GM23248 (cell line): Measurements from ENCODE around the gene APP. TPM values are rescaled to one million over a fixed set of nuclear protein-coding genes. Genes with fewer than 3 reads are reported as not detected.

Experiments used
- DNase-seq: peaks from one replicate; pipeline ENCODE4 v3.0.0-alpha.2; 2015
- H2AFZ ChIP-seq: fragments of 200-600 bp; sonication (generic); 2 replicates; pipeline ENCODE4 v1.6.1; 2016; ENCODE audit warnings: antibody characterized with exemption
- H3F3A ChIP-seq: fragments of 200-600 bp; sonication (generic); 2 replicates; pipeline ENCODE4 v1.6.1; 2016; ENCODE audit warnings: mild to moderate bottlenecking, antibody characterized with exemption, mixed run types; ENCODE audit not compliant: insufficient read depth
- H3K27ac ChIP-seq: fragments of 200-600 bp; sonication (generic); 2 replicates; pipeline ENCODE4 v1.5.1; 2016; ENCODE audit warnings: mild to moderate bottlenecking
- H3K27me3 ChIP-seq: fragments of 200-600 bp; sonication (generic); replicated peaks from 2 replicates; pipeline ENCODE4 v1.6.1; 2016; ENCODE audit warnings: mild to moderate bottlenecking; ENCODE audit not compliant: insufficient read depth
- H3K36me3 ChIP-seq: fragments of 200-600 bp; sonication (generic); 2 replicates; pipeline ENCODE4 v1.6.1; 2016; ENCODE audit warnings: low read depth, mild to moderate bottlenecking
- H3K4me1 ChIP-seq: fragments of 200-600 bp; sonication (generic); 2 replicates; pipeline ENCODE4 v1.6.1; 2016; ENCODE audit warnings: mild to moderate bottlenecking; ENCODE audit not compliant: insufficient read depth
- H3K4me2 ChIP-seq: fragments of 200-600 bp; sonication (generic); one replicate; pipeline ENCODE4 v1.6.1; 2016; ENCODE audit warnings: mild to moderate bottlenecking; ENCODE audit not compliant: unreplicated experiment
- H3K4me3 ChIP-seq: fragments of 200-600 bp; sonication (generic); 2 replicates; pipeline ENCODE4 v1.5.1; 2016; ENCODE audit warnings: mild to moderate bottlenecking
- H3K79me2 ChIP-seq: fragments of 200-600 bp; sonication (generic); 2 replicates; pipeline ENCODE4 v1.6.1; 2016; ENCODE audit warnings: mild to moderate bottlenecking; ENCODE audit not compliant: insufficient read depth
- H3K9ac ChIP-seq: fragments of 200-600 bp; sonication (generic); 2 replicates; pipeline ENCODE4 v1.6.1; 2016; ENCODE audit warnings: mild to moderate bottlenecking
- H3K9me2 ChIP-seq: fragments of 200-600 bp; sonication (generic); 2 replicates; pipeline ENCODE4 v1.6.1; 2016; ENCODE audit warnings: mixed run types, mild to moderate bottlenecking, moderate library complexity; ENCODE audit not compliant: insufficient read depth
- H3K9me3 ChIP-seq: fragments of 200-600 bp; sonication (generic); one replicate; pipeline ENCODE4 v1.6.1; 2017; ENCODE audit warnings: low read depth
- H4K20me1 ChIP-seq: fragments of 200-600 bp; sonication (generic); 2 replicates; pipeline ENCODE4 v1.6.0; 2016; ENCODE audit not compliant: insufficient read depth
- EZH2 ChIP-seq: fragments of 200-600 bp; sonication (generic); IDR thresholded peaks from 2 replicates; pipeline ENCODE4 v1.6.1; 2018; ENCODE audit warnings: antibody characterized with exemption, mild to moderate bottlenecking; ENCODE audit not compliant: insufficient read depth, poor library complexity, severe bottlenecking
- EZH2phosphoT487 ChIP-seq: fragments of 200-600 bp; sonication (generic); IDR thresholded peaks from 2 replicates; pipeline ENCODE4 v1.6.1; 2018; ENCODE audit warnings: antibody characterized with exemption, moderate library complexity, mild to moderate bottlenecking, low read depth; ENCODE audit not compliant: insufficient read depth
- WGBS, 2 experiments: methylation state at CpG; one replicate each; pipeline ENCODE4 v1.1.6; 2015 to 2017; ENCODE audit warnings: low lambda C conversion rate in 2 of 2, low coverage in 1 of 2; ENCODE audit errors: missing lambda C conversion rate in 2 of 2; 5-methylcytosine and 5-hydroxymethylcytosine counted together
- in situ Hi-C: fragments of 300-500 bp; cut with MboI; formaldehyde crosslinking; loops from 2 replicates; pipeline ENCODE4 v1.15.0; 2020
- polyA plus RNA-seq: library from polyadenylated mRNA; unstranded; fragments of >200 nt; fragmentation: Nextera tagmentation; extraction: Ambion mirVana; gene quantifications from 2 replicates; pipeline ENCODE4 v1.2.1, GENCODE V29; 2016
- total RNA-seq: library from RNA; depleted of rRNA; stranded (reverse); fragments of >200 nt; shearing (Covaris generic); gene quantifications from 2 replicates; pipeline ENCODE4 v1.2.3, GENCODE V29; 2014

APP gene
- total and polyA plus RNA-seq, 2 experiments from 2014 or later, result 35.0 to 292 TPM

DNA sequence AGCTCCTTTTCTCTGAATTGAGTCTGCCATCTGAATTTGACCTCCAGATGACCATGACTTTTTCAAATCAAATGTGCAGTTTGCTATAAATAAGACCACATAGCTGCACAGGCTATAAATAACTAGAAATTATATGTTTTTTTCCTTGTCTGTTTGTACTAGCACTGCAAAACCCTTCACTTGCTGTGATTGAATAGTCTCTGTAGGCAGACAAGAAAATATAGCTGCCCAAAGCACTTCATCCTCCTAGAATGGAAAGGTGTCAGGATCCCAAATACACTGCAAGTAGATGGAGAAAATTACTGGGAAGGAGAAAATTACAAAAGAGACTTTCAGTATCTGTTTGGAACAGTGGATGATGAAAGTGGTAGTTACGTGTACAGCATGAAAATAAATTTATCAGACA is 175.8 kb downstream of the APP start:
- no peaks in the 10 kb centered on the region for H3K4me1 ChIP-seq
- no peaks in the 10 kb centered on the region for H3K79me2 ChIP-seq
- H3K36me3 ChIP-seq, result 0 out of 2 replicates have a peak, but pooled peaks cover 6% of the 10 kb centered on the region
- H3K9ac ChIP-seq, result no peak overlapping the region
- H3K9me3 ChIP-seq, result no peaks in the 10 kb centered on the region
- in situ Hi-C loops, result no loop called here
- H3F3A ChIP-seq, result no peaks in the 10 kb centered on the region
- H3K4me3 ChIP-seq, result no peak overlapping the region
- WGBS, 2 experiments, result 94 to 97% methylated on average over 1 of the region's 1 CpG
- H2AFZ ChIP-seq, result no peak overlapping the region
- no peak for DNase-seq
- TF ChIP-seq EZH2, result no peak
- TF ChIP-seq EZH2phosphoT487, result no peak
- no peak overlapping the region for H3K27ac ChIP-seq
- no peaks in the 10 kb centered on the region for H3K27me3 ChIP-seq
- no peaks in the 10 kb centered on the region for H3K9me2 ChIP-seq
- no peaks in the 10 kb centered on the region for H4K20me1 ChIP-seq
- H3K4me2 ChIP-seq, result no peak overlapping the region

DNA sequence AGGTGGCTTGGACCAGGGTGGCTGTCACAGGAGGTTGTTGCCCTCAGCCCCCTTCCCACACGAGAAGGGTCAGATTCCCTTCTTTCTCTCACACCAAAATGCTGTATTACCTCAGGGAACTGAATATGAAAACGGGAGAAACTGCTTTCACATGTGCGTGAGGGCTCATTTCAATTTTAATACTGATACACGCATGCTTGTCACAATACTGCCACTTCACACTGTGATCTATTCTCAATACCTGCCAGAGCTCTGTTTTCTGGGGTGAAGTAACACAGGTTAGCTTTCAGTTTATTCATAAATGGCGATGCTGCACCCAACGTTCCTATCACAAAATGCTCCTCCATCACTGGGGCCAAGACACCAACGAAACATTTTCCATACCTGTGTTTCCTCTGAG is 181.8 kb downstream of the APP start:
- no peak for DNase-seq
- Histone ChIP-seq H3K9me3 (no peaks in the 10 kb centered on the region), H3K4me3 (no peak overlapping the region), H3K27me3 (no peaks in the 10 kb centered on the region), H4K20me1 (no peaks in the 10 kb centered on the region), H3K9ac (no peak overlapping the region), H3F3A (no peaks in the 10 kb centered on the region), H3K4me1 (no peaks in the 10 kb centered on the region), H3K9me2 (no peaks in the 10 kb centered on the region), H3K36me3 (peaks cover 7% of the 10 kb centered on the region; the same call in 1 of the 2 replicates), H3K79me2 (no peaks in the 10 kb centered on the region), H2AFZ (no peak overlapping the region), H3K4me2 (no peak overlapping the region), H3K27ac (no peak overlapping the region)
- WGBS, 2 experiments, result 97 to 98% methylated on average over 7 of the region's 7 CpGs
- in situ Hi-C loops, result no loop called here
- TF ChIP-seq EZH2phosphoT487 (no peak), EZH2 (no peak)

DNA sequence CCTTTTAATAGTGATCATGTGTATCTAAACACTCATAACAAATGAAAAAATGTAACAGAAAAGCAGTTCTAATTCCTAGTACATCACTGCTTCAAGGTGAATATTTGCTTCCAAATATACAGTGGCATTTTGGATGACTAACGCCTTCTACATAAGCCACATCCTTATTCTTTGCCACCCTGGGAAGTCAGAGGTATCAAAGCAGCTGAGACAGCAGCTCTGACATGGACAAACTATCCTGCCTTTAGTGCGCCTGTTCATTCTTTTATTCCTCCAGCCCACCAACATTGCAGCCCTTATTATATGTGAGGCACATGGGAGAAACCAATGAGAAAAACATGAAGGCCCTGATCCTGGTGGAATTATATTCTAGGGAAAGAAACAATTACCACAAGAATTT is 183.0 kb downstream of the APP start:
- peaks cover 11% of the 10 kb centered on the region; the same call in 1 of the 2 replicates for H3K36me3 ChIP-seq
- H3K9me3 ChIP-seq, result no peaks in the 10 kb centered on the region
- 96 to 100% methylated on average over 2 of the region's 2 CpGs for WGBS, 2 experiments
- no peak overlapping the region for H3K9ac ChIP-seq
- H3F3A ChIP-seq, result no peaks in the 10 kb centered on the region
- no peak overlapping the region for H2AFZ ChIP-seq
- H3K79me2 ChIP-seq, result no peaks in the 10 kb centered on the region
- in situ Hi-C loops, result no loop called here
- H4K20me1 ChIP-seq, result no peaks in the 10 kb centered on the region
- no peak overlapping the region for H3K27ac ChIP-seq
- DNase-seq, result no peak
- H3K27me3 ChIP-seq, result no peaks in the 10 kb centered on the region
- no peaks in the 10 kb centered on the region for H3K9me2 ChIP-seq
- H3K4me1 ChIP-seq, result no peaks in the 10 kb centered on the region
- H3K4me3 ChIP-seq, result no peak overlapping the region
- no peak for TF ChIP-seq EZH2phosphoT487
- TF ChIP-seq EZH2, result no peak
- H3K4me2 ChIP-seq, result no peak overlapping the region

DNA sequence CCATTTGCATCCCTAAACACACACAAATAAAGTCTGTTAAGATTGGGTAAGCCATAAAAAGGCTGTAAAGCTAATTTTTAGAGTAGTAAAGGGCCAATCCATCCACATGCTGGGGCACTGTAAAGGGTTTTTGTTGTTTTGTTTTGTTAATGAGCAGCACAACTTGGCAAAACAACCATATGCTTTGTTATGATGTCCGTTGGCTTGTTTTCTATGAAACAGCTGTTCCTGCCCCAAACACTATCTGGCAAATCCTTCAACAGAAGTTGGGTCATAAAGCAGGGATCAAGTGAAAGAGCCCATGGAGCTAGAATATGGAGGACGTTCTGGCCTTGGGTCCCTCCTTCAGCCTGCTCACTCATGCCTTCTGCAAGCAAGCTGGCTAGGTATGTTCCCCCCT is 183.6 kb downstream of the APP start:
- H3K4me1 ChIP-seq, result no peaks in the 10 kb centered on the region
- H3K36me3 ChIP-seq, result peaks cover 11% of the 10 kb centered on the region; the same call in 1 of the 2 replicates
- no peak overlapping the region for H2AFZ ChIP-seq
- H3K27me3 ChIP-seq, result no peaks in the 10 kb centered on the region
- no peak overlapping the region for H3K27ac ChIP-seq
- H3F3A ChIP-seq, result no peaks in the 10 kb centered on the region
- DNase-seq, result no peak
- 62% methylated on average over 2 of the region's 2 CpGs for WGBS, 2 experiments
- no peaks in the 10 kb centered on the region for H3K9me3 ChIP-seq
- H3K4me2 ChIP-seq, result no peak overlapping the region
- no peak for TF ChIP-seq EZH2phosphoT487
- TF ChIP-seq EZH2, result no peak
- in situ Hi-C loops, result no loop called here
- no peaks in the 10 kb centered on the region for H4K20me1 ChIP-seq
- no peak overlapping the region for H3K4me3 ChIP-seq
- no peaks in the 10 kb centered on the region for H3K79me2 ChIP-seq
- no peak overlapping the region for H3K9ac ChIP-seq
- no peaks in the 10 kb centered on the region for H3K9me2 ChIP-seq

- Histone ChIP-seq H3K79me2 (no peaks in the 10 kb centered on the region), H3K4me3 (no peak overlapping the region), H3K36me3 (peaks cover 19% of the 10 kb centered on the region), H3K9ac (no peak overlapping the region), H3K27ac (no peak overlapping the region), H3K4me1 (no peaks in the 10 kb centered on the region), H2AFZ (no peak overlapping the region), H4K20me1 (no peaks in the 10 kb centered on the region), H3K9me3 (no peaks in the 10 kb centered on the region), H3K9me2 (no peaks in the 10 kb centered on the region), H3K27me3 (no peaks in the 10 kb centered on the region), H3K4me2 (no peak overlapping the region), H3F3A (no peaks in the 10 kb centered on the region)
- DNase-seq, result no peak
- TF ChIP-seq EZH2phosphoT487 (no peak), EZH2 (no peak)
- WGBS, 2 experiments, result 83 to 90% methylated on average over 3 of the region's 3 CpGs
- in situ Hi-C loops, result no loop called here
These were observed 184.6 kb downstream of the APP start for GRCh38 chr21:25985990-25986389.
